B cell (primary cell): ENCODE measurements around the gene TSKS. TPM values are rescaled to one million over a fixed set of nuclear protein-coding genes. Genes with fewer than 3 reads are reported as not detected.
A peak's percentile ranks its signal among the peaks of the same experiment; 100 is the strongest.

ENCODE experiments used
- ATAC-seq: fragments of 200-7000 bp; cut with Tn5 transposase; one replicate; pipeline ENCODE4 v1.10.0; 2021; ENCODE audit warnings: low read depth, mild to moderate bottlenecking, moderate number of reproducible peaks, moderate library complexity
- CTCF ChIA-PET: fragments of 350-600 bp; sonication (Branson Sonifier 250); formaldehyde crosslinking; loops from one replicate; lab custom pipeline; 2021; ENCODE audit warnings: antibody characterized with exemption, inconsistent platforms; lab: Charles Lee
- POLR2A ChIA-PET: fragments of 350-600 bp; sonication (Branson Sonifier 250); formaldehyde crosslinking; loops from one replicate; lab custom pipeline; 2021; ENCODE audit warnings: antibody characterized with exemption; lab: Charles Lee
- DNase-seq: peaks from one replicate; pipeline ENCODE4 v3.0.0; 2013
- H2AFZ ChIP-seq: 2 replicates; pipeline ENCODE4 v1.6.1; 2012; ENCODE audit warnings: mild to moderate bottlenecking, low read depth, low read length; ENCODE audit not compliant: insufficient read depth, poor library complexity, severe bottlenecking
- H3K27ac ChIP-seq, 2 donors: 1 replicate in 1 of 2; 2 replicates in 1 of 2; pipeline ENCODE4 v1.5.1; 2012 to 2013; ENCODE audit warnings: low read length in 2 of 2, mild to moderate bottlenecking in 2 of 2, moderate library complexity in 1 of 2
- H3K27me3 ChIP-seq, 4 experiments: fragments of 200-600 bp in 1 of 4; sonication (generic) in 1 of 4; replicated peaks in 1 of 4; 1 replicate in 2 of 4; 2 replicates in 2 of 4; pipeline versions ENCODE4 v1.6.1 to v1.7.0; 2013 to 2016; ENCODE audit warnings: low read length in 3 of 4, mild to moderate bottlenecking in 2 of 4, mixed read lengths in 1 of 4, moderate library complexity in 1 of 4; ENCODE audit not compliant: insufficient read depth in 4 of 4, control insufficient read depth in 3 of 4; ENCODE audit errors: control extremely low read depth in 1 of 4
- H3K36me3 ChIP-seq, 2 experiments: replicated peaks in 1 of 2; 1 replicate in 1 of 2; 2 replicates in 1 of 2; pipeline versions ENCODE4 v1.6.1 to v1.7.1; 2013; ENCODE audit warnings: low read length in 1 of 2; ENCODE audit not compliant: insufficient read depth in 2 of 2, control insufficient read depth in 1 of 2; ENCODE audit errors: control extremely low read depth in 1 of 2, extremely low read depth in 1 of 2
- H3K4me1 ChIP-seq, 2 donors: fragments of 200-600 bp in 1 of 2; sonication (generic) in 1 of 2; 1 replicate in 1 of 2; 2 replicates in 1 of 2; pipeline versions ENCODE4 v1.5.1 to v1.6.1; 2013 to 2017; ENCODE audit warnings: low read length in 2 of 2; ENCODE audit not compliant: control insufficient read depth in 2 of 2, insufficient read depth in 2 of 2
- H3K4me2 ChIP-seq: replicated peaks from 2 replicates; pipeline ENCODE3; 2012; ENCODE audit warnings: mild to moderate bottlenecking, low read depth, low read length; ENCODE audit not compliant: poor library complexity, severe bottlenecking
- H3K4me3 ChIP-seq, 5 experiments: fragments of 200-600 bp in 1 of 5; sonication (generic) in 1 of 5; 1 replicate in 3 of 5; 2 replicates in 2 of 5; pipeline versions ENCODE4 v1.5.1 to v1.7.0; 2011 to 2016; ENCODE audit warnings: low read length in 4 of 5, mild to moderate bottlenecking in 4 of 5, low read depth in 2 of 5, control low read depth in 1 of 5, moderate library complexity in 1 of 5; ENCODE audit not compliant: insufficient read depth in 1 of 5; ENCODE audit errors: control extremely low read depth in 1 of 5, extremely low read depth in 1 of 5
- H3K79me2 ChIP-seq: fragments of 200-600 bp; sonication (generic); one replicate; pipeline ENCODE4 v1.6.0; 2016; ENCODE audit warnings: low read length; ENCODE audit not compliant: control insufficient read depth, insufficient read depth
- H3K9ac ChIP-seq: fragments of 200-600 bp; sonication (generic); 2 replicates; pipeline ENCODE4 v1.6.1; 2017; ENCODE audit warnings: mild to moderate bottlenecking, low read length, moderate library complexity
- H3K9me3 ChIP-seq, 3 donors: one replicate each; pipeline versions ENCODE4 v1.6.1 to v1.7.1; 2013; ENCODE audit warnings: low read length in 2 of 3; ENCODE audit not compliant: control insufficient read depth in 2 of 3, insufficient read depth in 1 of 3; ENCODE audit errors: control extremely low read depth in 1 of 3
- H4K20me1 ChIP-seq: 2 replicates; pipeline ENCODE4 v1.6.0; 2012; ENCODE audit warnings: mild to moderate bottlenecking, low read length; ENCODE audit not compliant: insufficient read depth, control insufficient read depth, poor library complexity, severe bottlenecking
- H3K27ac Mint-ChIP-seq: one replicate; pipeline ENCODE4 v1.8.0; 2021; ENCODE audit warnings: mixed read lengths
- H3K27me3 Mint-ChIP-seq: one replicate; pipeline ENCODE4 v1.8.0; 2021; ENCODE audit warnings: mixed read lengths
- H3K4me1 Mint-ChIP-seq: one replicate; pipeline ENCODE4 v1.8.0; 2021; ENCODE audit warnings: mixed read lengths
- H3K4me3 Mint-ChIP-seq: one replicate; pipeline ENCODE4 v1.8.0; 2021; ENCODE audit warnings: mixed read lengths
- H3K9me3 Mint-ChIP-seq: one replicate; pipeline ENCODE4 v1.8.0; 2022; ENCODE audit warnings: mixed read lengths; ENCODE audit not compliant: insufficient read depth
- EZH2 ChIP-seq: IDR thresholded peaks from 2 replicates; pipeline ENCODE4 v1.6.1; 2012; ENCODE audit warnings: borderline replicate concordance, low read depth, mild to moderate bottlenecking, moderate library complexity, low read length; ENCODE audit not compliant: insufficient read depth, poor library complexity, severe bottlenecking
- whole genome bisulfite sequencing: methylation state at CpG from one replicate; pipeline ENCODE4 v1.1.5; 2013; ENCODE audit warnings: missing lambda C conversion rate; ENCODE audit not compliant: insufficient coverage; 5-methylcytosine and 5-hydroxymethylcytosine counted together
- intact Hi-C: fragments of 100-400 bp; cut with micrococcal nuclease; formaldehyde crosslinking; loops from one replicate; pipeline ENCODE4 v1.10.0; 2022
- polyA plus RNA-seq: library from polyadenylated mRNA; depleted of rRNA; stranded (reverse); fragments of >200 nt; gene quantifications from 2 replicates; pipeline ENCODE4 v1.2.3, GENCODE V29; 2012
- total RNA-seq, 2 donors: library from RNA; stranded (reverse); fragments of 120-200 nt in 1 of 2; gene quantifications; 1 replicate in 1 of 2; 2 replicates in 1 of 2; pipeline versions ENCODE4 v1.2.3 to v1.2.4, GENCODE V29; 2013 to 2022
- TF ChIP-seq, protein P1 (sequence below): fragments of 200-600 bp; IDR thresholded peaks from one replicate; pipeline ENCODE4 v1.8.0; 2022; ENCODE audit warnings: antibody characterized with exemption, mild to moderate bottlenecking

Gene TSKS
- total and polyA plus RNA-seq, 2 donors (not counting 1 experiment from before 2014, with no cell fraction given) = 0.15 to 0.18 TPM

- H3K27me3 ChIP-seq = no peaks in the 10 kb centered on the region
- WGBS = 93% methylated on average over 20 of the region's 20 CpGs
- H3K4me3 ChIP-seq = no peak overlapping the region
- H2AFZ ChIP-seq = no peak overlapping the region
- peaks cover 25% of the 10 kb centered on the region for H3K4me1 Mint-ChIP-seq
- H3K27ac ChIP-seq = no peak overlapping the region
- H3K27me3 Mint-ChIP-seq = no peaks in the 10 kb centered on the region
- no peaks in the 10 kb centered on the region for H3K9me3 Mint-ChIP-seq
- peaks cover 0 to 6% of the 10 kb centered on the region in 2 experiments for H3K36me3 ChIP-seq
- DNase-seq (no peak), ATAC-seq (no peak)
- no peaks in the 10 kb centered on the region for H3K9me3 ChIP-seq
- peaks cover 13 to 15% of the 10 kb centered on the region in 2 donors for H3K4me1 ChIP-seq
- H3K79me2 ChIP-seq = peaks cover 60% of the 10 kb centered on the region
- CTCF ChIA-PET = no interaction called here
- H3K27ac Mint-ChIP-seq = peak overlapping the region; percentile 47
- H3K4me2 ChIP-seq = no peak overlapping the region
- TF ChIP-seq, protein P1, sequence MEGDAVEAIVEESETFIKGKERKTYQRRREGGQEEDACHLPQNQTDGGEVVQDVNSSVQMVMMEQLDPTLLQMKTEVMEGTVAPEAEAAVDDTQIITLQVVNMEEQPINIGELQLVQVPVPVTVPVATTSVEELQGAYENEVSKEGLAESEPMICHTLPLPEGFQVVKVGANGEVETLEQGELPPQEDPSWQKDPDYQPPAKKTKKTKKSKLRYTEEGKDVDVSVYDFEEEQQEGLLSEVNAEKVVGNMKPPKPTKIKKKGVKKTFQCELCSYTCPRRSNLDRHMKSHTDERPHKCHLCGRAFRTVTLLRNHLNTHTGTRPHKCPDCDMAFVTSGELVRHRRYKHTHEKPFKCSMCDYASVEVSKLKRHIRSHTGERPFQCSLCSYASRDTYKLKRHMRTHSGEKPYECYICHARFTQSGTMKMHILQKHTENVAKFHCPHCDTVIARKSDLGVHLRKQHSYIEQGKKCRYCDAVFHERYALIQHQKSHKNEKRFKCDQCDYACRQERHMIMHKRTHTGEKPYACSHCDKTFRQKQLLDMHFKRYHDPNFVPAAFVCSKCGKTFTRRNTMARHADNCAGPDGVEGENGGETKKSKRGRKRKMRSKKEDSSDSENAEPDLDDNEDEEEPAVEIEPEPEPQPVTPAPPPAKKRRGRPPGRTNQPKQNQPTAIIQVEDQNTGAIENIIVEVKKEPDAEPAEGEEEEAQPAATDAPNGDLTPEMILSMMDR = no peak
- no peak for TF ChIP-seq EZH2
- peaks cover 42% of the 10 kb centered on the region for H4K20me1 ChIP-seq
- no peak overlapping the region for H3K4me3 Mint-ChIP-seq
- intact Hi-C loops = no loop called here
- no peak overlapping the region for H3K9ac ChIP-seq
- POLR2A ChIA-PET = interaction anchor here (0.7 kb wide), 1 partner anchor 30 kb away, joined by 7 read pairs; no protein-coding TSS in a partner anchor
These were observed 12.8 kb upstream of the TSKS start for GRCh38 chr19:49775742-49776370.

GRCh38 chr19:49774969-49775368 lies 11.9 kb upstream of the TSKS start:
- TF ChIP-seq, protein P1 = no peak
- TF ChIP-seq EZH2 = no peak
- Histone ChIP-seq H3K36me3 (peaks cover 0 to 6% of the 10 kb centered on the region in 2 experiments), H3K27me3 (no peaks in the 10 kb centered on the region), H3K79me2 (peaks cover 65% of the 10 kb centered on the region), H3K9ac (no peak overlapping the region), H3K9me3 (no peaks in the 10 kb centered on the region), H2AFZ (no peak overlapping the region), H3K4me2 (no peak overlapping the region), H3K4me1 (peaks cover 4 to 6% of the 10 kb centered on the region in 2 donors), H4K20me1 (peaks cover 42% of the 10 kb centered on the region), H3K4me3 (no peak overlapping the region), H3K27ac (no peak overlapping the region)
- H3K4me3 Mint-ChIP-seq = no peak overlapping the region
- intact Hi-C loops = no loop called here
- no peak overlapping the region for H3K27ac Mint-ChIP-seq
- ChIA-PET POLR2A (no interaction called here), CTCF (no interaction called here)
- H3K9me3 Mint-ChIP-seq = no peaks in the 10 kb centered on the region
- no peaks in the 10 kb centered on the region for H3K27me3 Mint-ChIP-seq
- 98% methylated on average over 6 of the region's 8 CpGs for WGBS
- no peak for ATAC-seq
- H3K4me1 Mint-ChIP-seq = peaks cover 21% of the 10 kb centered on the region
- DNase-seq = no peak
